Heart left ventricle (tissue), 16 donors: Measurements from ENCODE around the gene GAK. TPM values are rescaled to one million over a fixed set of nuclear protein-coding genes. Genes with fewer than 3 reads are reported as not detected.

ENCODE experiments used
- ATAC-seq, 4 donors: fragments of 200-7000 bp; cut with Tn5 transposase; one replicate each; pipeline ENCODE4 v1.9.1; 2020 to 2022; ENCODE audit warnings: moderate library complexity in 4 of 4, mild to moderate bottlenecking in 3 of 4, moderate number of reproducible peaks in 1 of 4
- DNase-seq, 5 donors: peaks; one replicate each; pipeline ENCODE4 v3.0.0-alpha.2; 2020
- H3K27ac ChIP-seq, 12 donors: fragments of 200-600 bp; sonication (generic) in 4 of 12; one replicate each; pipeline versions ENCODE4 v1.5.0 to v1.8.0; 2016 to 2022; ENCODE audit warnings: mild to moderate bottlenecking in 2 of 12
- H3K27me3 ChIP-seq, 9 donors: fragments of 200-600 bp; sonication (generic) in 2 of 9; one replicate each; pipeline versions ENCODE4 v1.5.1 to v1.8.0; 2016 to 2022; ENCODE audit warnings: mild to moderate bottlenecking in 3 of 9
- H3K36me3 ChIP-seq, 9 donors: fragments of 200-600 bp; sonication (generic) in 2 of 9; one replicate each; pipeline versions ENCODE4 v1.5.0 to v1.8.0; 2018 to 2022; ENCODE audit warnings: mild to moderate bottlenecking in 2 of 9
- H3K4me1 ChIP-seq, 12 donors: fragments of 200-600 bp; sonication (generic) in 4 of 12; one replicate each; pipeline versions ENCODE4 v1.5.0 to v1.8.0; 2016 to 2022; ENCODE audit warnings: mild to moderate bottlenecking in 3 of 12
- H3K4me3 ChIP-seq, 12 donors: fragments of 200-600 bp; sonication (generic) in 4 of 12; one replicate each; pipeline versions ENCODE4 v1.5.0 to v1.8.0; 2017 to 2022; ENCODE audit warnings: mild to moderate bottlenecking in 9 of 12, moderate library complexity in 4 of 12
- H3K9me3 ChIP-seq, 12 donors: fragments of 200-600 bp; sonication (generic) in 4 of 12; one replicate each; pipeline versions ENCODE4 v1.5.0 to v1.8.0; 2016 to 2022; ENCODE audit warnings: mild to moderate bottlenecking in 1 of 12
- CTCF ChIP-seq, 12 donors: fragments of 200-600 bp; sonication (generic) in 4 of 12; IDR thresholded peaks; one replicate each; pipeline versions ENCODE4 v1.5.0 to v1.8.0; 2018 to 2022; ENCODE audit warnings: antibody characterized with exemption in 12 of 12, mild to moderate bottlenecking in 5 of 12
- POLR2A ChIP-seq, 2 donors: fragments of 450-650 bp; IDR thresholded peaks; one replicate each; pipeline ENCODE4 v1.6.1; 2017; ENCODE audit warnings: antibody characterized with exemption in 2 of 2, mild to moderate bottlenecking in 2 of 2, moderate library complexity in 2 of 2
- WGBS, 4 donors: extraction: QIAGEN DNeasy Blood & Tissue Kit in 2 of 4; methylation state at CpG; one replicate each; pipeline versions ENCODE4 v1.1.5 to v1.1.7; 2013 to 2018; 5-methylcytosine and 5-hydroxymethylcytosine counted together
- intact Hi-C, 10 donors: fragments of 100-400 bp; cut with DNase I; formaldehyde crosslinking; loops; one replicate each; pipeline versions ENCODE4 v1.11.1 to v1.14.2; 2022
- polyA plus RNA-seq, 2 donors: library from polyadenylated mRNA; stranded (reverse); fragments of 200-250 nt; gene quantifications; one replicate each; pipeline ENCODE4 v1.2.3, GENCODE V29; 2013
- total RNA-seq, 9 donors: library from RNA; depleted of rRNA in 2 of 9; stranded (reverse); fragments of >200 nt in 2 of 9; fragmentation: NEBNext Ultra II Directional in 3 of 9; extraction: Animal tissue kit (Norgen Biotek cat#: 25700) in 3 of 9; gene quantifications; one replicate each; pipeline versions ENCODE4 v1.1.0 to v1.2.4, GENCODE V29; 2016 to 2023
- donor health status: ischemic (EF 13 %, LVEDD 7.1; RV severe dilation, severe dysfunction).
- donor health status: healthy with polysubstance abuse.
- donor health status: DM: no; HTN: yes; CAD: no.
- donor health status: DM: no; HTN: no; CAD: no.
- donor health status: ischemic (EF 25% LVEDD 6.9; RV normal size, moderate dysfunction).
- donor health status: ischemic (EF 25% LVEDD 5.7; RV mildly dilated, moderate dysfunction).
- donor health status: healthy.
- donor health status: DM: yes; HTN: yes; CAD: no.
- donor health status: ischemic (EF 35%, LVEDD 5.7; RV mildly dilated, moderate dysfunction).
- donor health status: nonischemic (EF 11% LVEDD 7.7; RV severe dilation, severe dysfunction).
- donor health status: DM: yes; HTN: yes; CAD: no.
- donor health status: PGD.
- donor health status: ischemic (EF 29% LVEDD 5.4; RV normal size, mild dysfunction).
- donor health status: nonischemic (EF 23%, LVEDD 6.1; RV moderate dilation, normal function).

GAK gene
- total and polyA plus RNA-seq, 11 donors: 22.8 to 55.1 (median 33.8) TPM

- peak overlapping the region in 8 of 12 donors; percentile 18 to 40 (median 34) for H3K4me3 ChIP-seq
- H3K36me3 ChIP-seq: no peaks in the 10 kb centered on the region
- peaks cover 0 to 46% (median 5%) of the 10 kb centered on the region in 12 donors for H3K4me1 ChIP-seq
- H3K9me3 ChIP-seq: peaks cover 0 to 2% (median 0%) of the 10 kb centered on the region in 12 donors
- no peak overlapping the region for H3K27ac ChIP-seq
- DNase-seq: no peak
- intact Hi-C loops: no loop called here
- TF ChIP-seq POLR2A (IDR thresholded peaks at IDR 0.05) (no peak), CTCF (IDR thresholded peaks at IDR 0.05) (no peak)
- peaks cover 30 to 64% (median 38%) of the 10 kb centered on the region in 9 donors for H3K27me3 ChIP-seq
- ATAC-seq: no peak
- WGBS, 4 donors: 0 to 11% (median 2%) methylated on average over 1 to 75 of the region's 75 CpGs
Observed at GRCh38 chr4:826508-827208, 105.5 kb downstream of the GAK start.

GRCh38 chr4:825971-826330 is 106.2 kb downstream of the GAK start, which contains the start of gene CPLX1:
CPLX1 (minus strand) TSS chr4:826129; CDS start chr4:824522, 1,607 bp downstream.
- Histone ChIP-seq H3K27ac (no peak within 1 kb of the TSS), H3K27me3 (peaks cover 30 to 71% (median 38%) of the 10 kb centered on the region in 9 donors), H3K36me3 (no peaks in the 10 kb centered on the region), H3K9me3 (no peaks in the 10 kb centered on the region), H3K4me1 (peaks cover 0 to 46% (median 5%) of the 10 kb centered on the region in 12 donors), H3K4me3 (peak within 1 kb of the TSS in 11 of 12 donors; percentile 18 to 55 (median 37))
- WGBS, 4 donors: 1 to 2% (median 2%) methylated on average over 24 to 55 of the region's 61 CpGs; no CpG with 5 or more reads in 1 of the 4 donors
- ATAC-seq: no peak
- TF ChIP-seq POLR2A (IDR thresholded peaks at IDR 0.05) (no peak), CTCF (IDR thresholded peaks at IDR 0.05) (no peak)
- DNase-seq: no peak
- intact Hi-C loops: no loop called here

GRCh38 chr4:825063-825970 is 106.8 kb downstream of the GAK start:
- H3K9me3 ChIP-seq: no peaks in the 10 kb centered on the region
- DNase-seq: peak in 1 of 5 donors; percentile 64
- peak overlapping the region in 11 of 12 donors; percentile 18 to 55 (median 37) for H3K4me3 ChIP-seq
- H3K27me3 ChIP-seq: peaks cover 30 to 71% (median 38%) of the 10 kb centered on the region in 9 donors
- H3K36me3 ChIP-seq: no peaks in the 10 kb centered on the region
- H3K4me1 ChIP-seq: peaks cover 0 to 40% (median 5%) of the 10 kb centered on the region in 12 donors
- ATAC-seq: peak in 2 of 4 donors; percentile 19 to 62
- TF ChIP-seq POLR2A (IDR thresholded peaks at IDR 0.05): no peak
- no peak for TF ChIP-seq CTCF (IDR thresholded peaks at IDR 0.05)
- H3K27ac ChIP-seq: no peak overlapping the region
- 6% methylated on average over 34 to 94 of the region's 94 CpGs for WGBS, 4 donors
- intact Hi-C loops: no loop called here
